GM23338 (cell line): ENCODE measurements around the gene ABHD6. TPM values are rescaled to one million over a fixed set of nuclear protein-coding genes. Genes with fewer than 3 reads are reported as not detected.
A peak's percentile ranks its signal among the peaks of the same experiment; 100 is the strongest.

ENCODE experiments used
- ATAC-seq: fragments of 200-7000 bp; cut with Tn5 transposase; 3 replicates; pipeline ENCODE4 v1.9.1; 2020
- DNase-seq: peaks from one replicate; pipeline ENCODE4 v3.0.0-alpha.2; 2015; ENCODE audit warnings: low spot score
- H2AFZ ChIP-seq: fragments of 200-600 bp; sonication (generic); 2 replicates; pipeline ENCODE4 v1.8.0; 2016; ENCODE audit warnings: antibody characterized with exemption, mild to moderate bottlenecking, moderate library complexity
- H3F3A ChIP-seq: fragments of 200-600 bp; sonication (generic); replicated peaks from 2 replicates; pipeline ENCODE4 v1.8.0; 2017; ENCODE audit warnings: antibody characterized with exemption, mixed run types, low read depth
- H3K27ac ChIP-seq: fragments of 200-600 bp; sonication (generic); 2 replicates; pipeline ENCODE4 v1.6.1; 2016; ENCODE audit warnings: low read depth
- H3K27me3 ChIP-seq: fragments of 200-600 bp; sonication (generic); 2 replicates; pipeline ENCODE4 v1.8.0; 2016; ENCODE audit warnings: mild to moderate bottlenecking, mixed run types, moderate library complexity; ENCODE audit not compliant: insufficient read depth
- H3K36me3 ChIP-seq: fragments of 200-600 bp; sonication (generic); 2 replicates; pipeline ENCODE4 v1.8.0; 2016; ENCODE audit warnings: mild to moderate bottlenecking; ENCODE audit not compliant: insufficient read depth
- H3K4me1 ChIP-seq: fragments of 200-600 bp; sonication (generic); 2 replicates; pipeline ENCODE4 v1.8.0; 2016; ENCODE audit warnings: mild to moderate bottlenecking, moderate library complexity; ENCODE audit not compliant: insufficient read depth
- H3K4me2 ChIP-seq: fragments of 200-600 bp; sonication (generic); 2 replicates; pipeline ENCODE4 v1.7.1; 2017; ENCODE audit warnings: mixed run types
- H3K4me3 ChIP-seq: fragments of 200-600 bp; sonication (generic); 2 replicates; pipeline ENCODE4 v1.6.1; 2016; ENCODE audit warnings: mixed run types
- H3K79me2 ChIP-seq: fragments of 200-600 bp; sonication (generic); replicated peaks from 2 replicates; pipeline ENCODE4 v1.8.0; 2017; ENCODE audit warnings: mild to moderate bottlenecking; ENCODE audit not compliant: insufficient read depth
- H3K9me2 ChIP-seq: fragments of 200-600 bp; sonication (generic); 2 replicates; pipeline ENCODE4 v1.8.0; 2017; ENCODE audit not compliant: insufficient read depth
- H4K20me1 ChIP-seq: fragments of 200-600 bp; sonication (generic); replicated peaks from 2 replicates; pipeline ENCODE4 v1.8.0; 2017; ENCODE audit warnings: mild to moderate bottlenecking; ENCODE audit not compliant: insufficient read depth
- H3K27ac Mint-ChIP-seq: 2 replicates; pipeline ENCODE4 v1.8.0; 2020; ENCODE audit warnings: inconsistent platforms, mild to moderate bottlenecking, moderate library complexity, mixed read lengths
- H3K27me3 Mint-ChIP-seq: 3 replicates; pipeline ENCODE4 v1.8.0; 2022; ENCODE audit warnings: low read depth, mild to moderate bottlenecking, moderate library complexity, mixed read lengths, inconsistent platforms; ENCODE audit not compliant: insufficient read depth, poor library complexity
- H3K36me3 Mint-ChIP-seq: 3 replicates; pipeline ENCODE4 v1.8.0; 2021; ENCODE audit warnings: low read depth, mild to moderate bottlenecking, inconsistent platforms, moderate library complexity, mixed read lengths
- H3K4me1 Mint-ChIP-seq: 3 replicates; pipeline ENCODE4 v1.8.0; 2020; ENCODE audit warnings: mild to moderate bottlenecking, inconsistent platforms, mixed read lengths
- H3K4me3 Mint-ChIP-seq: 3 replicates; pipeline ENCODE4 v1.8.0; 2021; ENCODE audit warnings: moderate library complexity, mild to moderate bottlenecking, inconsistent platforms, mixed read lengths
- H3K9me3 Mint-ChIP-seq: 3 replicates; pipeline ENCODE4 v1.8.0; 2020; ENCODE audit warnings: moderate library complexity, mild to moderate bottlenecking, inconsistent platforms, mixed read lengths
- EZH2 ChIP-seq: fragments of 200-600 bp; sonication (generic); IDR thresholded peaks from one replicate; pipeline ENCODE4 v1.8.0; 2017; ENCODE audit warnings: antibody characterized with exemption, mild to moderate bottlenecking, low read depth; ENCODE audit not compliant: unreplicated experiment
- NANOG ChIP-seq: IDR thresholded peaks from 2 replicates; pipeline ENCODE4 v1.6.1; 2016; ENCODE audit warnings: antibody characterized with exemption, borderline replicate concordance
- STAT1 ChIP-seq: IDR thresholded peaks from one replicate; pipeline ENCODE4 v1.6.1; 2016; ENCODE audit warnings: antibody characterized with exemption; ENCODE audit not compliant: unreplicated experiment
- polyA plus RNA-seq: library from polyadenylated mRNA; unstranded; fragments of >200 nt; fragmentation: Nextera tagmentation; extraction: Ambion mirVana; gene quantifications from 2 replicates; pipeline ENCODE4 v1.2.1, GENCODE V29; 2016
- total RNA-seq: library from RNA; depleted of rRNA; stranded (reverse); fragments of >200 nt; shearing (Covaris generic); gene quantifications from 2 replicates; pipeline ENCODE4 v1.2.3, GENCODE V29; 2014
- TF ChIP-seq, protein P1 (sequence below): fragments of 250-450 bp; sonication (Bioruptor Pico); IDR thresholded peaks from 2 replicates; pipeline ENCODE4 v1.5.0; 2020; ENCODE audit warnings: mild to moderate bottlenecking, moderate library complexity
- TF ChIP-seq, protein P2 (sequence below), 2 experiments: fragments of 200-600 bp in 1 of 2; sonication (generic) in 1 of 2; conservative IDR thresholded peaks; 2 replicates each; pipeline versions ENCODE4 v1.5.1 to v1.6.1; 2016 to 2017; ENCODE audit warnings: antibody characterized with exemption in 2 of 2, low read depth in 2 of 2, mild to moderate bottlenecking in 2 of 2, moderate library complexity in 1 of 2

The ABHD6 gene
- total and polyA plus RNA-seq, 2 experiments from 2014 or later: 3.7 to 5.5 TPM

DNA sequence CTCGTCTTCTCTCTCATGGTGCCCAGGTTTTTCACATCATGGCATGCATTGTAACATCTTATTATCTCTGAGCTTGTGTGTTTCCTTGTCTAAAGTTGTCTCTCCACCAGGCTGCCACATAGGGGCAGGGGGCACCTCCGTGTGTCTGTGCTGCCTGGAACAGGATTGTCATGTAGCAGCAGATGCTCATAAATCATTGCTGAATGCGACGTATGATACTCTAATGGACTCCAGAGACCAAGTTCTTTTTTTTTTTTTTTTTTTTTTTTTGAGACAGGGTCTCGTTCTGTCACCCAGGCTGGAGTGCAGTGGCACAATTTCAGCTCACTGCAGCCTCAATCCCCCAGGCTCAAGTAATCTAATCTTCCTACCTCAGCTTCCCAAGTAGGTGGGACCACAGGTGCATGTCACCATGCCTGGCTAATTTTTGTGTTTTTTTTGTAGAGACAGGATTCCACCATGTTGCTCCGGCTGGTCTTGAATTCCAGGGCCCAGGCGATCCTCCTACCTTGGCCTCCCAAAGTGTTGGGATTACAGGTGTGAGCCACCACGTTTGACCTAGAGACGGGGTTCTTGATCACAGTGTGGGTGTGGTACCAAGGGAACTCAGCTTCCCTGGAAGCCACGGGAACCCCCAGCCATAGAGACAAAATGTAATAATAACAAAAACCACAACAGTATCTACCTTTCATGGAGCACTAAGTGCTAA lies 22.1 kb upstream of the ABHD6 start (continued):
- TF ChIP-seq, protein P1, sequence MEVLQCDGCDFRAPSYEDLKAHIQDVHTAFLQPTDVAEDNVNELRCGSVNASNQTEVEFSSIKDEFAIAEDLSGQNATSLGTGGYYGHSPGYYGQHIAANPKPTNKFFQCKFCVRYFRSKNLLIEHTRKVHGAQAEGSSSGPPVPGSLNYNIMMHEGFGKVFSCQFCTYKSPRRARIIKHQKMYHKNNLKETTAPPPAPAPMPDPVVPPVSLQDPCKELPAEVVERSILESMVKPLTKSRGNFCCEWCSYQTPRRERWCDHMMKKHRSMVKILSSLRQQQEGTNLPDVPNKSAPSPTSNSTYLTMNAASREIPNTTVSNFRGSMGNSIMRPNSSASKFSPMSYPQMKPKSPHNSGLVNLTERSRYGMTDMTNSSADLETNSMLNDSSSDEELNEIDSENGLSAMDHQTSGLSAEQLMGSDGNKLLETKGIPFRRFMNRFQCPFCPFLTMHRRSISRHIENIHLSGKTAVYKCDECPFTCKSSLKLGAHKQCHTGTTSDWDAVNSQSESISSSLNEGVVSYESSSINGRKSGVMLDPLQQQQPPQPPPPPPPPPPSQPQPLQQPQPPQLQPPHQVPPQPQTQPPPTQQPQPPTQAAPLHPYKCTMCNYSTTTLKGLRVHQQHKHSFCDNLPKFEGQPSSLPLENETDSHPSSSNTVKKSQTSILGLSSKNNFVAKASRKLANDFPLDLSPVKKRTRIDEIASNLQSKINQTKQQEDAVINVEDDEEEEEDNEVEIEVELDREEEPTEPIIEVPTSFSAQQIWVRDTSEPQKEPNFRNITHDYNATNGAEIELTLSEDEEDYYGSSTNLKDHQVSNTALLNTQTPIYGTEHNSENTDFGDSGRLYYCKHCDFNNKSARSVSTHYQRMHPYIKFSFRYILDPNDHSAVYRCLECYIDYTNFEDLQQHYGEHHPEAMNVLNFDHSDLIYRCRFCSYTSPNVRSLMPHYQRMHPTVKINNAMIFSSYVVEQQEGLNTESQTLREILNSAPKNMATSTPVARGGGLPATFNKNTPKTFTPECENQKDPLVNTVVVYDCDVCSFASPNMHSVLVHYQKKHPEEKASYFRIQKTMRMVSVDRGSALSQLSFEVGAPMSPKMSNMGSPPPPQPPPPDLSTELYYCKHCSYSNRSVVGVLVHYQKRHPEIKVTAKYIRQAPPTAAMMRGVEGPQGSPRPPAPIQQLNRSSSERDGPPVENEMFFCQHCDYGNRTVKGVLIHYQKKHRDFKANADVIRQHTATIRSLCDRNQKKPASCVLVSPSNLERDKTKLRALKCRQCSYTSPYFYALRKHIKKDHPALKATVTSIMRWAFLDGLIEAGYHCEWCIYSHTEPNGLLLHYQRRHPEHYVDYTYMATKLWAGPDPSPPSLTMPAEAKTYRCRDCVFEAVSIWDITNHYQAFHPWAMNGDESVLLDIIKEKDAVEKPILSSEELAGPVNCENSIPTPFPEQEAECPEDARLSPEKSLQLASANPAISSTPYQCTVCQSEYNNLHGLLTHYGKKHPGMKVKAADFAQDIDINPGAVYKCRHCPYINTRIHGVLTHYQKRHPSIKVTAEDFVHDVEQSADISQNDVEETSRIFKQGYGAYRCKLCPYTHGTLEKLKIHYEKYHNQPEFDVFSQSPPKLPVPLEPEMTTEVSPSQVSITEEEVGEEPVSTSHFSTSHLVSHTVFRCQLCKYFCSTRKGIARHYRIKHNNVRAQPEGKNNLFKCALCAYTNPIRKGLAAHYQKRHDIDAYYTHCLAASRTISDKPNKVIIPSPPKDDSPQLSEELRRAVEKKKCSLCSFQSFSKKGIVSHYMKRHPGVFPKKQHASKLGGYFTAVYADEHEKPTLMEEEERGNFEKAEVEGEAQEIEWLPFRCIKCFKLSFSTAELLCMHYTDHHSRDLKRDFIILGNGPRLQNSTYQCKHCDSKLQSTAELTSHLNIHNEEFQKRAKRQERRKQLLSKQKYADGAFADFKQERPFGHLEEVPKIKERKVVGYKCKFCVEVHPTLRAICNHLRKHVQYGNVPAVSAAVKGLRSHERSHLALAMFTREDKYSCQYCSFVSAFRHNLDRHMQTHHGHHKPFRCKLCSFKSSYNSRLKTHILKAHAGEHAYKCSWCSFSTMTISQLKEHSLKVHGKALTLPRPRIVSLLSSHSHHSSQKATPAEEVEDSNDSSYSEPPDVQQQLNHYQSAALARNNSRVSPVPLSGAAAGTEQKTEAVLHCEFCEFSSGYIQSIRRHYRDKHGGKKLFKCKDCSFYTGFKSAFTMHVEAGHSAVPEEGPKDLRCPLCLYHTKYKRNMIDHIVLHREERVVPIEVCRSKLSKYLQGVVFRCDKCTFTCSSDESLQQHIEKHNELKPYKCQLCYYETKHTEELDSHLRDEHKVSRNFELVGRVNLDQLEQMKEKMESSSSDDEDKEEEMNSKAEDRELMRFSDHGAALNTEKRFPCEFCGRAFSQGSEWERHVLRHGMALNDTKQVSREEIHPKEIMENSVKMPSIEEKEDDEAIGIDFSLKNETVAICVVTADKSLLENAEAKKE (CRISPR knock-in tag): no peak
- no peak for TF ChIP-seq NANOG
- TF ChIP-seq, protein P2, sequence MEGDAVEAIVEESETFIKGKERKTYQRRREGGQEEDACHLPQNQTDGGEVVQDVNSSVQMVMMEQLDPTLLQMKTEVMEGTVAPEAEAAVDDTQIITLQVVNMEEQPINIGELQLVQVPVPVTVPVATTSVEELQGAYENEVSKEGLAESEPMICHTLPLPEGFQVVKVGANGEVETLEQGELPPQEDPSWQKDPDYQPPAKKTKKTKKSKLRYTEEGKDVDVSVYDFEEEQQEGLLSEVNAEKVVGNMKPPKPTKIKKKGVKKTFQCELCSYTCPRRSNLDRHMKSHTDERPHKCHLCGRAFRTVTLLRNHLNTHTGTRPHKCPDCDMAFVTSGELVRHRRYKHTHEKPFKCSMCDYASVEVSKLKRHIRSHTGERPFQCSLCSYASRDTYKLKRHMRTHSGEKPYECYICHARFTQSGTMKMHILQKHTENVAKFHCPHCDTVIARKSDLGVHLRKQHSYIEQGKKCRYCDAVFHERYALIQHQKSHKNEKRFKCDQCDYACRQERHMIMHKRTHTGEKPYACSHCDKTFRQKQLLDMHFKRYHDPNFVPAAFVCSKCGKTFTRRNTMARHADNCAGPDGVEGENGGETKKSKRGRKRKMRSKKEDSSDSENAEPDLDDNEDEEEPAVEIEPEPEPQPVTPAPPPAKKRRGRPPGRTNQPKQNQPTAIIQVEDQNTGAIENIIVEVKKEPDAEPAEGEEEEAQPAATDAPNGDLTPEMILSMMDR (conservative IDR thresholded peaks at IDR 0.05; ENCODE audit: low read depth in 2 of 2): no peak

DNA sequence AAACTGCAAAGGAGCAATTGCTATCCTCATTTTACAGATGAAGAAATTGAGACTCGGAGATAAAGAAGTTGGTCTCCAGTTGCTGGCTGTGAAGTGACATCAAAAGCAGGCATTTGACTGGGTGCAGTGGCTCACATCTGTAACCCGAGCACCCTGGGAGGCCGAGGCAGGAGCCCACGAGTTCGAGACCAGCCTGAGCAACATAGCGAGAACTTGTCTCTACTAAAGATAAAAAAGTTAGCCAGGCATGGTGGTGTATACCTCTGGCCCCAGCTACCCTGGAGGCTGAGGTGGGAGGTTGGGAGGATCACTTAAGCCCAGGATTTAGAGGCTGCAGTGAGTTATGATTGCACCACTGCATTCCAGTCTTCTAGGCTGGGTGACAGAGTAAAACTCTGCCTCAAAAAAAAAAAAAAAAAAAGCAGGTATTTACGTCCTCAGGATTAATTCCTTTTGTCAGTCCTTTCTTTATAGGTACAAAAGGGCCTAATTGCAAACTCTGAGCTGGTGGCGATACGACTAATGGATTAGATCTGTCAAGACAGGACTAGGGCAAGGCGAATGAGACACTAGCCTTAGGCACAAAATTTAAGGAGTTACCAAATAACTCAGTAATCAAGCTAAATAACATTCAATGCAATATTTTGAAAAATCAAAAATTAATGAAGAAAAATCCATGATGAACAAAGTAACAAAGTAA lies 20.9 kb upstream of the ABHD6 start:
- no peaks in the 10 kb centered on the region for H3K9me3 Mint-ChIP-seq
- Histone ChIP-seq H3K79me2 (no peaks in the 10 kb centered on the region), H3K36me3 (no peaks in the 10 kb centered on the region), H3K9me2 (no peaks in the 10 kb centered on the region), H3K27ac (no peak overlapping the region), H3F3A (no peaks in the 10 kb centered on the region), H3K4me1 (no peaks in the 10 kb centered on the region; the same call in 1 of the 2 replicates), H4K20me1 (no peaks in the 10 kb centered on the region), H3K4me3 (no peak overlapping the region), H3K27me3 (no peaks in the 10 kb centered on the region), H3K4me2 (no peak overlapping the region), H2AFZ (no peak overlapping the region)
- H3K4me3 Mint-ChIP-seq: no peak overlapping the region
- H3K27ac Mint-ChIP-seq: no peak overlapping the region
- H3K4me1 Mint-ChIP-seq: peaks cover 4% of the 10 kb centered on the region; the same call in 2 of the 3 replicates
- no peaks in the 10 kb centered on the region for H3K27me3 Mint-ChIP-seq
- DNase-seq: peak; percentile 5
- H3K36me3 Mint-ChIP-seq: no peaks in the 10 kb centered on the region
- no peak for ATAC-seq
- no peak for TF ChIP-seq STAT1
- no peak for TF ChIP-seq NANOG
- TF ChIP-seq EZH2: no peak
- TF ChIP-seq, protein P2 (conservative IDR thresholded peaks at IDR 0.05; ENCODE audit: low read depth in 2 of 2): no peak
